Erythroblast (primary cell): ENCODE data around the gene ADCY6.

Experiments used
- GATA1 ChIP-seq: IDR thresholded peaks from 2 replicates; pipeline ENCODE4 v1.6.1; 2011; ENCODE audit warnings: low read depth, mild to moderate bottlenecking, control low read depth, low read length, moderate library complexity
- POLR2A ChIP-seq: IDR thresholded peaks from 2 replicates; pipeline ENCODE4 v1.6.1; 2011; ENCODE audit warnings: mild to moderate bottlenecking, low read length

DNA sequence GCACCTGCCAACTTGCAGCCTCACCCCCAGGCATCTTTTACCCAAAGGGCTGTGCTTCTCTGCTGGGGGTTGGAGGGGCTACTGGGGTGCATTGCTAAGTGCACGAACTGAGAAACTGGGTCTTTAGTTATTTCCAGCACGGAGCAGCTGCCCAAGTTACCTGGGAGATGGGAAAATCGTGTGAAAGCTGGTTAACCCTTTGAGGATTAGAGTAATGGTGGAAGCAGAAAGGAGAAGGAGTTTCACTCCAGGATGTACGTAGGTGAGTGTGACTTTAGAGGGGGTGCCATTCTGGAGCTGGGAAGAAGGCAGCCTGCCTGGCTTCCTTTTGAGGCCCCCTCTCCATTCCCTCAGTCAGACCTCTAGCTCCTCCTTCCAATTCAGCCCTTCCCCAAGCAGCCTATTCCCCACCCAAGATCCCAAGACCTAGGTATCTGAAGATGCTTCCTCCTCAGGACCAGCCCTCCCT, 1.0 kb upstream of the ADCY6 start:
- TF ChIP-seq POLR2A (no peak), GATA1 (no peak)
